H9 (cell line): ENCODE results near the gene PPL. TPM values are rescaled to one million over a fixed set of nuclear protein-coding genes. Genes with fewer than 3 reads are reported as not detected.

Experiments
- DNase-seq: peaks from one replicate; pipeline ENCODE4 v3.0.0-alpha.2; 2017
- H2AFZ ChIP-seq: one replicate; pipeline ENCODE4 v1.6.1; 2013; ENCODE audit warnings: mild to moderate bottlenecking, low read length, control low read depth, moderate library complexity
- H2AK5ac ChIP-seq: 2 replicates; pipeline ENCODE4 v1.6.1; 2013; ENCODE audit warnings: low read length, control low read depth, mixed read lengths; ENCODE audit not compliant: insufficient read length
- H2BK120ac ChIP-seq: one replicate; pipeline ENCODE4 v1.6.1; 2013; ENCODE audit warnings: low read depth, mild to moderate bottlenecking, low read length, control low read depth, inconsistent platforms; ENCODE audit not compliant: poor library complexity, severe bottlenecking
- H2BK12ac ChIP-seq: 2 replicates; pipeline ENCODE4 v1.6.1; 2013; ENCODE audit warnings: low read length, control low read depth, mixed read lengths, low read depth; ENCODE audit not compliant: insufficient read length
- H2BK15ac ChIP-seq: 2 replicates; pipeline ENCODE4 v1.6.1; 2013; ENCODE audit warnings: low read depth, low read length, control low read depth
- H2BK20ac ChIP-seq: one replicate; pipeline ENCODE4 v1.6.1; 2013; ENCODE audit warnings: low read depth, mild to moderate bottlenecking, low read length, control low read depth, inconsistent platforms; ENCODE audit not compliant: poor library complexity, severe bottlenecking
- H2BK5ac ChIP-seq: 2 replicates; pipeline ENCODE4 v1.6.1; 2013; ENCODE audit warnings: low read length, control low read depth, mixed read lengths; ENCODE audit not compliant: insufficient read length
- H3K14ac ChIP-seq: 2 replicates; pipeline ENCODE4 v1.6.1; 2013; ENCODE audit warnings: low read length, control low read depth; ENCODE audit not compliant: insufficient read depth
- H3K18ac ChIP-seq: 2 replicates; pipeline ENCODE4 v1.6.1; 2013; ENCODE audit warnings: low read depth, mild to moderate bottlenecking, mixed read lengths, low read length, control low read depth; ENCODE audit not compliant: insufficient read length
- H3K23ac ChIP-seq: 2 replicates; pipeline ENCODE4 v1.6.1; 2013; ENCODE audit warnings: low read length, control low read depth, mixed read lengths, low read depth; ENCODE audit not compliant: insufficient read length
- H3K23me2 ChIP-seq: 2 replicates; pipeline ENCODE4 v1.6.1; 2013; ENCODE audit warnings: low read depth, mild to moderate bottlenecking, mixed read lengths, low read length, control low read depth; ENCODE audit not compliant: insufficient read length, poor library complexity, severe bottlenecking
- H3K27ac ChIP-seq: 2 replicates; pipeline ENCODE4 v1.5.1; 2013; ENCODE audit warnings: low read length, control low read depth, mixed read lengths, low read depth; ENCODE audit not compliant: insufficient read length
- H3K27me3 ChIP-seq: 2 replicates; pipeline ENCODE4 v1.6.1; 2013; ENCODE audit warnings: low read length, control low read depth, inconsistent platforms; ENCODE audit not compliant: insufficient read depth
- H3K4ac ChIP-seq: 2 replicates; pipeline ENCODE4 v1.6.1; 2013; ENCODE audit warnings: low read depth, mild to moderate bottlenecking, control low read depth, inconsistent platforms, low read length, moderate library complexity
- H3K4me1 ChIP-seq: 2 replicates; pipeline ENCODE4 v1.6.1; 2013; ENCODE audit warnings: low read length, control low read depth, inconsistent platforms; ENCODE audit not compliant: insufficient read depth
- H3K4me2 ChIP-seq: 2 replicates; pipeline ENCODE4 v1.6.1; 2013; ENCODE audit warnings: low read length, control low read depth, mixed read lengths; ENCODE audit not compliant: insufficient read length, insufficient read depth
- H3K56ac ChIP-seq: 2 replicates; pipeline ENCODE4 v1.6.1; 2013; ENCODE audit warnings: low read depth, mild to moderate bottlenecking, mixed read lengths, low read length, control low read depth; ENCODE audit not compliant: insufficient read length
- H3K79me1 ChIP-seq: 2 replicates; pipeline ENCODE4 v1.6.1; 2013; ENCODE audit warnings: low read depth, mild to moderate bottlenecking, moderate library complexity, low read length, control low read depth, inconsistent platforms; ENCODE audit not compliant: insufficient read depth, poor library complexity, severe bottlenecking
- H3K79me2 ChIP-seq: 2 replicates; pipeline ENCODE4 v1.6.1; 2013; ENCODE audit warnings: low read length, control low read depth, inconsistent platforms; ENCODE audit not compliant: insufficient read depth
- H3K9ac ChIP-seq: 2 replicates; pipeline ENCODE4 v1.6.1; 2013; ENCODE audit warnings: low read length, control low read depth, mixed read lengths; ENCODE audit not compliant: insufficient read length; ENCODE audit errors: extremely low read depth
- H3K9me3 ChIP-seq: one replicate; pipeline ENCODE4 v1.6.1; 2013; ENCODE audit warnings: low read depth, low read length, inconsistent platforms; ENCODE audit not compliant: control insufficient read depth
- H3T11ph ChIP-seq: one replicate; pipeline ENCODE4 v1.6.1; 2013; ENCODE audit warnings: mild to moderate bottlenecking, low read length, control low read depth, inconsistent platforms
- H4K20me1 ChIP-seq: one replicate; pipeline ENCODE4 v1.6.1; 2013; ENCODE audit not compliant: control insufficient read depth, insufficient read length, insufficient read depth
- H4K5ac ChIP-seq: 2 replicates; pipeline ENCODE4 v1.6.1; 2013; ENCODE audit warnings: low read depth, mild to moderate bottlenecking, mixed read lengths, low read length, control low read depth; ENCODE audit not compliant: insufficient read length
- H4K8ac ChIP-seq: replicated peaks from 2 replicates; pipeline ENCODE4 v1.6.1; 2013; ENCODE audit warnings: low read length, control low read depth, mixed read lengths, low read depth; ENCODE audit not compliant: insufficient read length
- H4K91ac ChIP-seq: 2 replicates; pipeline ENCODE4 v1.6.1; 2013; ENCODE audit warnings: low read depth, mild to moderate bottlenecking, moderate library complexity, mixed read lengths, low read length, control low read depth; ENCODE audit not compliant: insufficient read length
- H3K27ac Mint-ChIP-seq, 3 experiments: 2 replicates in 2 of 3; 3 replicates in 1 of 3; pipeline ENCODE4 v1.8.0; 2020 to 2021; ENCODE audit warnings: mixed read lengths in 3 of 3, mild to moderate bottlenecking in 1 of 3, moderate library complexity in 1 of 3
- H3K27me3 Mint-ChIP-seq: 2 replicates; pipeline ENCODE4 v1.8.0; 2021; ENCODE audit warnings: low read depth, mild to moderate bottlenecking, moderate library complexity, mixed read lengths
- H3K36me3 Mint-ChIP-seq, 3 experiments: 2 replicates in 2 of 3; 3 replicates in 1 of 3; pipeline ENCODE4 v1.8.0; 2020 to 2021; ENCODE audit warnings: low read depth in 3 of 3, mixed read lengths in 3 of 3; ENCODE audit not compliant: insufficient read depth in 1 of 3
- H3K4me1 Mint-ChIP-seq, 2 experiments: 2 replicates each; pipeline ENCODE4 v1.8.0; 2020; ENCODE audit warnings: mixed read lengths in 2 of 2
- H3K4me3 Mint-ChIP-seq, 2 experiments: 2 replicates in 1 of 2; 3 replicates in 1 of 2; pipeline ENCODE4 v1.8.0; 2020 to 2021; ENCODE audit warnings: mild to moderate bottlenecking in 2 of 2, mixed read lengths in 2 of 2, moderate library complexity in 1 of 2
- H3K9me3 Mint-ChIP-seq, 2 experiments: 2 replicates in 1 of 2; 3 replicates in 1 of 2; pipeline ENCODE4 v1.8.0; 2020; ENCODE audit warnings: mild to moderate bottlenecking in 2 of 2, mixed read lengths in 2 of 2, moderate library complexity in 1 of 2
- WGBS: extraction: QIAGEN DNeasy Blood & Tissue Kit; methylation state at CpG from one replicate; pipeline ENCODE4 v1.1.7; 2013; ENCODE audit warnings: missing lambda C conversion rate, low lambda C conversion rate, mixed read lengths; ENCODE audit not compliant: insufficient read length; ENCODE audit errors: extremely low coverage; 5-methylcytosine and 5-hydroxymethylcytosine counted together
- total RNA-seq: library from RNA; stranded (reverse); gene quantifications from 2 replicates; pipeline ENCODE4 v1.2.1, GENCODE V29; 2021
- TF ChIP-seq, protein P1 (sequence below): fragments of 200-600 bp; sonication (generic); conservative IDR thresholded peaks from 3 replicates; pipeline ENCODE4 v1.8.0; 2021; ENCODE audit warnings: antibody characterized with exemption, mild to moderate bottlenecking

The PPL gene
- total RNA-seq, 1 experiment from 2014 or later: 29.2 TPM

DNA sequence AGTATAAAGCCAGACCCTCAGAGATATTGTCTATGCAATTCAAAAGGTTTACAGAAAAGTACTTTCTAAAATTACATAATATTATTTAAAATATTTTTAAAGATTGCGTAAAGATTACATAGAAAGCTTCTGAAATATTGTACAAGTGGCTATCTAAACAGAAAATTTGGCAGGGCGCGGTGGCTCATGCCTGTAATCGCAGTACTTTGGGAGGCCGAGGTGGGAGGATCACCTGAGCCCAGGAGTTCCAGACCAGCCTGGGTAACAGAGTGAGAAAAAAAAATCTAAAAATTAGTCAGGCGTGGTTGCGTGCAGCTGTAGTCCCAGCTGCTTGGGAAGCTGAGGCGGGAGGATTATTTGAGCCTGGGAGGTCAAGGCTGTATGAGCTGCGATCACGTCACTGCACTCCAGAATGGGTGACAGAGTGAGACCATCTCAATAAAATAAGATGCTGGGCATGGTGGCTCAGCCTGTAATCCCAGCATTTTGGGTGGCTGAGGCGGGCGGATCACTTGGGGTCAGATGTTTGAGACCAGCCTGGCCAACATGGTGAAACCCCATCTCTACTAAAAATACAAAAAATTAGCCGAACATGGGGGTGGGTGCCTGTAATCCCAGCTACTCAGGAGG is 71.6 kb downstream of the PPL start:
- Histone ChIP-seq H3K56ac (no peak overlapping the region), H3K9me3 (no peaks in the 10 kb centered on the region), H3K4me2 (no peak overlapping the region), H2BK15ac (no peak overlapping the region), H2BK12ac (no peak overlapping the region), H3K79me2 (peaks cover 5% of the 10 kb centered on the region; the same call in 1 of the 2 replicates), H3K9ac (no peak overlapping the region), H2BK120ac (no peak overlapping the region), H2AFZ (no peak overlapping the region), H3K14ac (no peak overlapping the region), H4K20me1 (no peaks in the 10 kb centered on the region), H3K27ac (no peak overlapping the region), H3T11ph (no peak overlapping the region), H2BK5ac (no peak overlapping the region), H3K4me1 (no peaks in the 10 kb centered on the region), H3K4ac (no peak overlapping the region), H2AK5ac (no peak overlapping the region), H3K27me3 (no peaks in the 10 kb centered on the region; the same call in 1 of the 2 replicates), H4K5ac (no peak overlapping the region), H3K18ac (no peak overlapping the region), H4K8ac (no peak overlapping the region), H3K79me1 (no peaks in the 10 kb centered on the region), H2BK20ac (no peak overlapping the region), H3K23me2 (no peaks in the 10 kb centered on the region), H4K91ac (no peak overlapping the region), H3K23ac (no peak overlapping the region)
- no peak for DNase-seq
- no CpG with 5 or more reads among the region's 13 CpGs for WGBS
- Mint-ChIP-seq H3K4me1 (peaks cover 0 to 4% of the 10 kb centered on the region in 2 experiments; a peak in 2 of 4 replicates), H3K36me3 (peaks cover 14 to 52% (median 39%) of the 10 kb centered on the region in 3 experiments; a peak in 6 of 7 replicates), H3K27me3 (no peaks in the 10 kb centered on the region; the same call in 1 of the 2 replicates), H3K27ac (peak overlapping the region in 1 of 3 experiments; percentile 72; a peak in 1 of 7 replicates), H3K4me3 (no peak overlapping the region), H3K9me3 (no peaks in the 10 kb centered on the region)
- TF ChIP-seq, protein P1, sequence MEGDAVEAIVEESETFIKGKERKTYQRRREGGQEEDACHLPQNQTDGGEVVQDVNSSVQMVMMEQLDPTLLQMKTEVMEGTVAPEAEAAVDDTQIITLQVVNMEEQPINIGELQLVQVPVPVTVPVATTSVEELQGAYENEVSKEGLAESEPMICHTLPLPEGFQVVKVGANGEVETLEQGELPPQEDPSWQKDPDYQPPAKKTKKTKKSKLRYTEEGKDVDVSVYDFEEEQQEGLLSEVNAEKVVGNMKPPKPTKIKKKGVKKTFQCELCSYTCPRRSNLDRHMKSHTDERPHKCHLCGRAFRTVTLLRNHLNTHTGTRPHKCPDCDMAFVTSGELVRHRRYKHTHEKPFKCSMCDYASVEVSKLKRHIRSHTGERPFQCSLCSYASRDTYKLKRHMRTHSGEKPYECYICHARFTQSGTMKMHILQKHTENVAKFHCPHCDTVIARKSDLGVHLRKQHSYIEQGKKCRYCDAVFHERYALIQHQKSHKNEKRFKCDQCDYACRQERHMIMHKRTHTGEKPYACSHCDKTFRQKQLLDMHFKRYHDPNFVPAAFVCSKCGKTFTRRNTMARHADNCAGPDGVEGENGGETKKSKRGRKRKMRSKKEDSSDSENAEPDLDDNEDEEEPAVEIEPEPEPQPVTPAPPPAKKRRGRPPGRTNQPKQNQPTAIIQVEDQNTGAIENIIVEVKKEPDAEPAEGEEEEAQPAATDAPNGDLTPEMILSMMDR: no peak
